Natural killer cell (primary cell): Measurements from ENCODE around the gene B3GNT8. TPM values are rescaled to one million over a fixed set of nuclear protein-coding genes. Genes with fewer than 3 reads are reported as not detected.
A peak's percentile ranks its signal among the peaks of the same experiment; 100 is the strongest.
"Not testable (repeated sequence)": the region's sequence is repeated elsewhere in the genome, so short reads cannot be mapped to it uniquely, and the experiment has no call there.

ENCODE experiments used
- ATAC-seq, 3 donors: fragments of 150-1000 bp in 2 of 3; fragments of 200-7000 bp in 1 of 3; cut with Tn5 transposase; 1 replicate in 1 of 3; 2 replicates in 2 of 3; pipeline ENCODE4 v1.10.0; 2021; ENCODE audit warnings: mild to moderate bottlenecking in 2 of 3, moderate library complexity in 2 of 3
- DNase-seq, 2 donors: peaks; one replicate each; pipeline versions ENCODE4 v3.0.0 to v3.0.0-alpha.2; 2013 to 2021; ENCODE audit warnings: mixed read lengths in 1 of 2
- H3K27ac ChIP-seq: one replicate; pipeline ENCODE4 v1.5.1; 2013; ENCODE audit warnings: mild to moderate bottlenecking, low read length
- H3K27me3 ChIP-seq: one replicate; pipeline ENCODE4 v1.6.1; 2013; ENCODE audit warnings: low read length; ENCODE audit not compliant: control insufficient read depth, insufficient read depth
- H3K36me3 ChIP-seq: one replicate; pipeline ENCODE4 v1.6.1; 2013; ENCODE audit warnings: low read length; ENCODE audit not compliant: control insufficient read depth, insufficient read depth
- H3K4me1 ChIP-seq: one replicate; pipeline ENCODE4 v1.6.1; 2013; ENCODE audit warnings: low read length; ENCODE audit not compliant: control insufficient read depth, insufficient read depth
- H3K4me3 ChIP-seq: one replicate; pipeline ENCODE4 v1.5.1; 2013; ENCODE audit warnings: low read length
- H3K9me3 ChIP-seq: one replicate; pipeline ENCODE4 v1.6.1; 2013; ENCODE audit warnings: low read length; ENCODE audit not compliant: control insufficient read depth, insufficient read depth
- H3K27ac Mint-ChIP-seq, 2 donors: one replicate each; pipeline ENCODE4 v1.8.0; 2022; ENCODE audit warnings: mild to moderate bottlenecking in 2 of 2, mixed read lengths in 2 of 2, moderate library complexity in 1 of 2
- H3K27me3 Mint-ChIP-seq, 2 donors: one replicate each; pipeline ENCODE4 v1.8.0; 2022; ENCODE audit warnings: low read depth in 2 of 2, mixed read lengths in 2 of 2
- H3K36me3 Mint-ChIP-seq: one replicate; pipeline ENCODE4 v1.8.0; 2022; ENCODE audit warnings: mixed read lengths
- H3K4me1 Mint-ChIP-seq, 2 donors: one replicate each; pipeline ENCODE4 v1.8.0; 2022; ENCODE audit warnings: mixed read lengths in 2 of 2
- H3K4me3 Mint-ChIP-seq: one replicate; pipeline ENCODE4 v1.8.0; 2022; ENCODE audit warnings: mild to moderate bottlenecking, moderate library complexity, mixed read lengths
- H3K9me3 Mint-ChIP-seq, 2 donors: one replicate each; pipeline ENCODE4 v1.8.0; 2022; ENCODE audit warnings: mixed read lengths in 2 of 2
- CTCF ChIP-seq: fragments of 200-600 bp; IDR thresholded peaks from one replicate; pipeline ENCODE4 v1.8.0; 2022; ENCODE audit warnings: antibody characterized with exemption
- WGBS: methylation state at CpG from one replicate; pipeline ENCODE4 v1.1.7; 2013; ENCODE audit warnings: missing lambda C conversion rate; ENCODE audit not compliant: insufficient coverage; 5-methylcytosine and 5-hydroxymethylcytosine counted together
- intact Hi-C: fragments of 100-400 bp; cut with micrococcal nuclease; formaldehyde crosslinking; loops from one replicate; pipeline ENCODE4 v1.14.2; 2022
- total RNA-seq, 4 donors: library from RNA; stranded (reverse); fragments of 120-200 nt in 1 of 4; gene quantifications; one replicate each; pipeline versions ENCODE4 v1.2.3 to v1.2.4, GENCODE V29; 2013 to 2022

Gene B3GNT8
- total RNA-seq, 3 donors from 2014 or later (not counting 1 experiment from before 2014, with no cell fraction given): 1.5 to 2.5 (median 2.1) TPM

- no peaks in the 10 kb centered on the region for H3K9me3 Mint-ChIP-seq
- H3K4me3 Mint-ChIP-seq: peak overlapping the region; percentile 58
- Histone ChIP-seq H3K36me3 (peaks cover 7% of the 10 kb centered on the region), H3K27ac (no peak overlapping the region), H3K27me3 (no peaks in the 10 kb centered on the region), H3K4me3 (no peak overlapping the region), H3K4me1 (peaks cover 15% of the 10 kb centered on the region), H3K9me3 (no peaks in the 10 kb centered on the region)
- intact Hi-C loops: no loop called here
- TF ChIP-seq CTCF: no peak
- no peaks in the 10 kb centered on the region for H3K27me3 Mint-ChIP-seq
- DNase-seq: no peak
- H3K27ac Mint-ChIP-seq: no peak overlapping the region
- ATAC-seq: no peak
- no peaks in the 10 kb centered on the region for H3K36me3 Mint-ChIP-seq
- peaks cover 5% of the 10 kb centered on the region in 2 donors for H3K4me1 Mint-ChIP-seq
- 95% methylated on average over 7 of the region's 7 CpGs for WGBS
Observed at GRCh38 chr19:41437944-41438574, 10.9 kb upstream of the B3GNT8 start.

GRCh38 chr19:41436674-41436951, 9.4 kb upstream of the B3GNT8 start:
- Histone ChIP-seq H3K4me3 (no peak overlapping the region), H3K27me3 (no peaks in the 10 kb centered on the region), H3K27ac (no peak overlapping the region), H3K36me3 (peaks cover 20% of the 10 kb centered on the region), H3K4me1 (peaks cover 15% of the 10 kb centered on the region), H3K9me3 (no peaks in the 10 kb centered on the region)
- H3K9me3 Mint-ChIP-seq: no peaks in the 10 kb centered on the region
- H3K27me3 Mint-ChIP-seq: no peaks in the 10 kb centered on the region
- H3K36me3 Mint-ChIP-seq: no peaks in the 10 kb centered on the region
- DNase-seq (no peak), ATAC-seq (no peak)
- H3K27ac Mint-ChIP-seq: no peak overlapping the region
- no peak overlapping the region for H3K4me3 Mint-ChIP-seq
- peaks cover 5% of the 10 kb centered on the region in 2 donors for H3K4me1 Mint-ChIP-seq
- TF ChIP-seq CTCF: no peak
- intact Hi-C loops: no loop called here

GRCh38 chr19:41435936-41436673, 8.9 kb upstream of the B3GNT8 start:
- DNase-seq (no peak), ATAC-seq (no peak)
- TF ChIP-seq CTCF: no peak
- Histone ChIP-seq H3K4me1 (peaks cover 15% of the 10 kb centered on the region), H3K9me3 (no peaks in the 10 kb centered on the region), H3K36me3 (peaks cover 25% of the 10 kb centered on the region), H3K27ac (no peak overlapping the region), H3K4me3 (no peak overlapping the region), H3K27me3 (no peaks in the 10 kb centered on the region)
- no peaks in the 10 kb centered on the region for H3K27me3 Mint-ChIP-seq
- H3K36me3 Mint-ChIP-seq: no peaks in the 10 kb centered on the region
- H3K9me3 Mint-ChIP-seq: no peaks in the 10 kb centered on the region
- H3K4me3 Mint-ChIP-seq: no peak overlapping the region
- no peak overlapping the region for H3K27ac Mint-ChIP-seq
- peaks cover 5 to 9% of the 10 kb centered on the region in 2 donors for H3K4me1 Mint-ChIP-seq
- intact Hi-C loops: no loop called here
- 98% methylated on average over 19 of the region's 19 CpGs for WGBS

GRCh38 chr19:41435376-41435775, 8.2 kb upstream of the B3GNT8 start:
- H3K9me3 Mint-ChIP-seq, H3K4me3 Mint-ChIP-seq, H3K4me3 ChIP-seq, DNase-seq, H3K27me3 ChIP-seq, ATAC-seq, H3K27ac ChIP-seq, H3K36me3 Mint-ChIP-seq, H3K4me1 Mint-ChIP-seq, H3K27ac Mint-ChIP-seq, H3K9me3 ChIP-seq, H3K27me3 Mint-ChIP-seq, intact Hi-C loops: not testable (repeated sequence)
- WGBS: 98% methylated on average over 11 of the region's 11 CpGs
- H3K4me1 ChIP-seq: peaks cover 15% of the 10 kb centered on the region
- peaks cover 26% of the 10 kb centered on the region for H3K36me3 ChIP-seq
